NCI-H1092 treated with DMSO at 0.1 percent for 48 hours (cell line): ENCODE results near the gene ACER3.

Source experiments
- DNase-seq: peaks from one replicate; lab custom pipeline; 2025; lab: John Stamatoyannopoulos, UW

ACER3 gene

GRCh38 chr11:77074205-77074604 is 213.5 kb downstream of the ACER3 start:
- no peak for DNase-seq

- DNase-seq = no peak
Measured at GRCh38 chr11:77074626-77075221, 214.0 kb downstream of the ACER3 start.

- no peak for DNase-seq
Measured at GRCh38 chr11:77075425-77075905, 214.7 kb downstream of the ACER3 start.
